HUES48 (cell line): ENCODE results near the gene LNX1.

Source experiments
- H3K27ac ChIP-seq: one replicate; pipeline ENCODE4 v1.7.0; 2013; ENCODE audit warnings: low read depth, low read length, inconsistent platforms
- H3K27me3 ChIP-seq: 2 replicates; pipeline ENCODE4 v1.6.1; 2013; ENCODE audit warnings: mild to moderate bottlenecking, low read length; ENCODE audit not compliant: control insufficient read depth, insufficient read depth
- H3K36me3 ChIP-seq: 2 replicates; pipeline ENCODE4 v1.6.1; 2013; ENCODE audit warnings: low read length; ENCODE audit not compliant: control insufficient read depth, insufficient read depth
- H3K4me1 ChIP-seq: 2 replicates; pipeline ENCODE4 v1.6.1; 2013; ENCODE audit warnings: mild to moderate bottlenecking, low read length; ENCODE audit not compliant: control insufficient read depth, insufficient read depth
- H3K4me3 ChIP-seq: 2 replicates; pipeline ENCODE4 v1.5.1; 2013; ENCODE audit warnings: mild to moderate bottlenecking, low read depth, low read length
- H3K9ac ChIP-seq: 2 replicates; pipeline ENCODE4 v1.6.1; 2013; ENCODE audit warnings: mild to moderate bottlenecking, low read depth, low read length, moderate library complexity
- H3K9me3 ChIP-seq: 2 replicates; pipeline ENCODE4 v1.6.1; 2013; ENCODE audit warnings: low read length; ENCODE audit not compliant: control insufficient read depth, insufficient read depth

The LNX1 gene

DNA sequence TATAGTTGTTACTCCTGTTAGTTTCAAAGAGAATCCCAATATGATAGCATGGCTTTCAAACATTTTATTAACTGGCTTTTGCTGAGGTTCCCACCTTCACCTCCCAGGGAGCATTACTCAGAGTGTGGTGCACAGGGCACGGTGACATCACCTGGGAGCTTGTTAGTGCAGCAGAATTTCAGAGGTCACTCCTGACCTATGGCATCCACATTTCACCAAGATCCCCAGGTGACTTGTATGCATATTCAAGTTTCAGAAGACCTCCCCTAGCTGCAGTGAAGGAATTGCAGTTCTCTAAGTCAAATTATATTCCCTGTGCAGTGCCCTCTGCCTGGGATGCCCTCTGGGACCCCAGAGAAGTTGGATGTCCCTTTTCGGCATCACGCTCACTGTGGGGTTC lies 29.7 kb upstream of the LNX1 start:
- Histone ChIP-seq H3K27me3 (no peaks in the 10 kb centered on the region), H3K9ac (no peak overlapping the region), H3K27ac (no peak overlapping the region), H3K4me3 (no peak overlapping the region), H3K9me3 (no peaks in the 10 kb centered on the region), H3K4me1 (no peaks in the 10 kb centered on the region), H3K36me3 (no peaks in the 10 kb centered on the region)

DNA sequence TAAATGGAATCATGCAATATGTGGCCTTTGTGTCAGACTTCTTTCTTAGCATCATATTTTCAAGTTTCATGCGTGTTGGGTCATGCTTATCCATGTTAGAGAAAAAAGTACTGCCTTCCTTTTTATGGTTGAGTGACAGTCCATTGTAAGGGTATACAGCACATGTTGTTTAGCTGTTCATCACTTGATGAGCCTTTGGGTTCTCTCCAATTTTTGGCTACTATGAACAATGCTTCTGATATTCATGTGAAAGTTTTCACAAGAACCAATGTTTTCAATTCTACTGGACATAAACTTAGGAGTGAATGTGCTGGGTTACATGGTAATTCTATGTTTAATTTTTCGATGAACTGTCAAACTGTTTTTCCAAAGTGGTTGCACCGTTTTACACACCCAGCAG lies 28.1 kb upstream of the LNX1 start:
- H3K36me3 ChIP-seq, result no peaks in the 10 kb centered on the region
- no peaks in the 10 kb centered on the region for H3K27me3 ChIP-seq
- H3K4me1 ChIP-seq, result no peaks in the 10 kb centered on the region
- no peak overlapping the region for H3K9ac ChIP-seq
- no peak overlapping the region for H3K4me3 ChIP-seq
- H3K27ac ChIP-seq, result no peak overlapping the region
- H3K9me3 ChIP-seq, result no peaks in the 10 kb centered on the region

DNA sequence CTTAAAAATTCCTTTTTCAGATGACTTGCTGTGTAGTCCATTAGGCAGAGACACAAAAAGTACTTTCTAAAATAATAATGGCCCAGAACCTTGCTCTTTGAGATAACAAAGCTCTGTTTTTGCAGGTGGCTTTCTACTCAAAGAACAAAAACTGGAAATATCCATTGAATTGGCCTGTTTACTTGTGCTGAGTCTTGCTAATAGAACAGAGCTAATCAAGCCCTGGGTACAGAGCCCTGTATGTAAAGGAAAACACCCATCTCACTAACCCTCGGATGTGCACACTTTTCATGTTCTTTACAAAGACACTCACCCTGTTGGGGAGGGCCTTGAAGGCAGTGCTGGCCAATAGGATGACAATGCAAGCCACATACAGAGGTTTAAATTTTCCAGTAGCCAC lies 27.0 kb upstream of the LNX1 start:
- no peak overlapping the region for H3K9ac ChIP-seq
- H3K4me3 ChIP-seq, result no peak overlapping the region
- no peaks in the 10 kb centered on the region for H3K9me3 ChIP-seq
- H3K27ac ChIP-seq, result no peak overlapping the region
- H3K36me3 ChIP-seq, result no peaks in the 10 kb centered on the region
- no peaks in the 10 kb centered on the region for H3K4me1 ChIP-seq
- no peaks in the 10 kb centered on the region for H3K27me3 ChIP-seq

DNA sequence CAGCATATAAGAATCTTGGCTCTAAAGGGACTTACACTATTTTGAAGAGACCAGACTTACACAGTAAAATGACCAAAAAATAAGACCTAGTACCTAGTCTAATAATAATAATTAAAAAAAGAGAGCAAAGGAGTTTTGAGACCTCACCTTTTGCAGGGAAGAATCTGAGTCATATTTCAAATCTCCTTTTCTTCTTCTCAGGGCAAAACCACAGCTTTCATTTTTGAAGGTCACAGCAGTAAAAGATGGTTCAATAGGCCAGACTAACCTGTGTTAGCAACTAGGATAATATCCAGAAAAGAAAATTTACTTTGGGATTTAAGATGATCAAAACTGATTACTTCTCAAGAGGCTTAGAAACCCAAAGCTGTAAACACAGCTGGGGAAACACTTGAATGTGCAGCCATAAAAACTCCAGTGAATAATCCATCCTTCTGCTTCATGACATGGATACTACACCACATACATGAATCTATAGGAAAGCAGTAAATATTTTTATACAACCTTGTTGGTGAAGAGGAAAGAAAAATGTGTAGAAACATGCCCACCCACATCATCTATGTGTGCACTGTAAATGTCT lies 25.9 kb upstream of the LNX1 start:
- H3K4me3 ChIP-seq, result no peak overlapping the region
- H3K9me3 ChIP-seq, result no peaks in the 10 kb centered on the region
- H3K9ac ChIP-seq, result no peak overlapping the region
- no peaks in the 10 kb centered on the region for H3K27me3 ChIP-seq
- no peaks in the 10 kb centered on the region for H3K4me1 ChIP-seq
- H3K27ac ChIP-seq, result no peak overlapping the region
- no peaks in the 10 kb centered on the region for H3K36me3 ChIP-seq

DNA sequence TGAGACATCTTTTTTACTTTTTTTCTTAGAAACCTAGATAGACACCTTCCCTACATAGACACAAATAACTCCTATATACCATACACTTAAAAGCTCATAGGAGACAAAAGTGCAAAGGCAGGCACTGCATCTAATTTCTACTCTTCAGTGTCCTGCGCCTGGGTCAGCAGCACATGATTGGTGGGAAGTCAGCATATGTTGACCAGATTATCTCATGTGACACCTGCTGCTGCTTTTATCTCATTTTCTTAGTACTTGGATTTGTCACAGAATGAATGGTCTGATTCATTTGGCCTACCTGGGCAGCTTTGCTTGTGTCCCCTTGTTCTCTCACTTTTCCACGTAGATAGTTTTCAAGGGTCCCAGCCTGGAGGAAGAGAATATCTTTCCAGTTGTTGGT lies 24.9 kb upstream of the LNX1 start:
- Histone ChIP-seq H3K27me3 (no peaks in the 10 kb centered on the region), H3K27ac (no peak overlapping the region), H3K9me3 (no peaks in the 10 kb centered on the region), H3K36me3 (no peaks in the 10 kb centered on the region), H3K4me1 (no peaks in the 10 kb centered on the region), H3K4me3 (no peak overlapping the region), H3K9ac (no peak overlapping the region)

DNA sequence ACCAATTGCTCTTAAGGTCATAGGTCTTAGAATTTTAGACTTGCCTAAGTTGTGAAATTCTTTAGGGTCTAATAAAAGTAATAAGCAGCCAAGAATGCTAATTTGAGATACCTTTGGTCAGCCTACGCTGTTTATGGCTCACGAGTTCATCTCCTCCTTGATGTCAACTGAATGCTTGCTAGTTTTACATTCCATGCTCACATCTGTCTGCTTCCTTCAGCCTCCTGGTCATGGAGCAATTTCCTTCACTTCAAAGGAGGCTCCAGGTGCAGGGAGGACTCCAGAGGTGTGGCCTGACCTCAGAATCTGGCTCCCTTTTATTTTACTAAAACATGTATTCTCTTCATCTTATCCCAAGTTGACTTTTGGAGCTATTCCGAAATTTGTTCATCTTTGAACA lies 23.3 kb upstream of the LNX1 start:
- no peaks in the 10 kb centered on the region for H3K4me1 ChIP-seq
- no peak overlapping the region for H3K4me3 ChIP-seq
- no peaks in the 10 kb centered on the region for H3K27me3 ChIP-seq
- H3K9ac ChIP-seq, result no peak overlapping the region
- H3K9me3 ChIP-seq, result no peaks in the 10 kb centered on the region
- H3K27ac ChIP-seq, result no peak overlapping the region
- H3K36me3 ChIP-seq, result no peaks in the 10 kb centered on the region

DNA sequence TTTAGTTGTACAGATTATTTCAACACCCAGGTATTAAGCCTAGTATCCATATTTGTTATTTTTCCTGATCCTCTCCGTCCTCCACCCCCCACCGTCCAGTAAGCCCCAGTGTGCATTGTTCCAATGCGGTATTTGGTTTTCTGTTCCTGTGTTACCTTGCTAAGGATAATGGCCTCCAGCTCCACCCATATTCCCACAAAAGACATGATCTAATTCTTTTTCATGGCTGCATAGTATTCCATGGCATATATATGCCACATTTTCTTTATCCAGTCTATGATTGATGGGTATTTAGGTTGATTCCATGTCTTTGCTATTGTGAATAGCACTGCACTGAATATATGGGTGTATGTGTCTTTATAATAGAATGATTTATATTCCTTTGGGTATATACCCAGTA lies 22.1 kb upstream of the LNX1 start:
- H3K9ac ChIP-seq, result no peak overlapping the region
- H3K9me3 ChIP-seq, result no peaks in the 10 kb centered on the region
- H3K4me1 ChIP-seq, result no peaks in the 10 kb centered on the region
- no peaks in the 10 kb centered on the region for H3K36me3 ChIP-seq
- no peak overlapping the region for H3K27ac ChIP-seq
- H3K27me3 ChIP-seq, result no peaks in the 10 kb centered on the region
- H3K4me3 ChIP-seq, result no peak overlapping the region

DNA sequence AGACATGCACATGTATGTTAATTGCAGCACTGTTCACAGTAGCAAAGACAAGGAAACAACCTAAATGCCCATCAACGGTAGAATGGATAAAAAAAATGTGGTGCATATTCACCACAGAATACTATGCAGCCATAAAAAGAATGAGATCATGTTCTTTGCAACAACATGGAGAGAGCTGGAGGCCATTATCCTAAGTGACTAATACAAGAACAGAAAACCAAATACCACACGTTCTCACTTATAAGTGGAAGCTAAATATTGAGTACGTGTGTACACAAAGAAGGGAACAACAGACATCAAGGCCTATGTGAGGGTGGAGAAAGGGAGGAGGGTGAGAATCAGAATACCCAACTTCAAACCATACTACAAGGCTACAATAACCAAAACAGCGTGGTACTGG lies 17.4 kb upstream of the LNX1 start:
- Histone ChIP-seq H3K27ac (no peak overlapping the region), H3K9ac (no peak overlapping the region), H3K9me3 (no peaks in the 10 kb centered on the region), H3K4me1 (no peaks in the 10 kb centered on the region), H3K4me3 (no peak overlapping the region), H3K27me3 (no peaks in the 10 kb centered on the region), H3K36me3 (no peaks in the 10 kb centered on the region)

DNA sequence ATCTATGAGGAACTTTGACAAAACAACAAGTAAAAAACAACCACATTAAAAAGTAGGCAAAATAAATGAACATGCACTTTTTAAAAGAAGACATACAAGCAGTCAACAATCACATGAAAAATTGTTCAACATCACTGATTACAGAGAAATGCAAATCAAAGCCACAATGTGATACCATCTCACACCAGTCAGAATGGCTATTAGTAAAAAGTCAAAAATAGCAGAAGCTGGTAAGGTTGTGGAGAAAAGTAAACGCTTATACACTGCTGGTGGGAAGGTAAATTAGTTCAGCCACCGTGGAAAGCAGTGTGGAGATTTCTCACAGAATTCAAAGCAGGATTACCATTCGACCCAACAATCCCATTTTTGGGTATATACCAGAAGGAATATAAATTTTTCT lies 17.0 kb upstream of the LNX1 start:
- Histone ChIP-seq H3K27me3 (no peaks in the 10 kb centered on the region), H3K9me3 (no peaks in the 10 kb centered on the region), H3K27ac (no peak overlapping the region), H3K9ac (no peak overlapping the region), H3K36me3 (no peaks in the 10 kb centered on the region), H3K4me1 (no peaks in the 10 kb centered on the region), H3K4me3 (no peak overlapping the region)

DNA sequence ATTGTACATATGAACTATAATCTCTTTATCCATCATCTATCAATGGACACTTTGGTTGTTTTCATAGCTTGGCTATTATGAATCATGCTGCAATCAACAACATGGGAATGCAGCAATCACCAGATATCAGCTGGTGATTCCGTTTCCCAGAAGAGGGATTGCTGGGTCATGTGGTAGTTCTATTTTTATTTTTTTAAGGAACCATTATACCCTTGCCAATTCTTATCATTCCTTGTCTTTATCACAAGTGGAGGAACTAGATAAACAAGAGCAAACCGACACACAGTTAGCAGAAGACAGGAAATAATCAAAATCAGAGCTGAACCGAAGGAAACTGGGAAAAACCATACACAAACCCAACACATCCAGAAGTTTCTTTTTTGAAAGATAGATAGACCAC lies 14.5 kb upstream of the LNX1 start:
- H3K4me1 ChIP-seq, result no peaks in the 10 kb centered on the region
- no peaks in the 10 kb centered on the region for H3K36me3 ChIP-seq
- H3K27ac ChIP-seq, result no peak overlapping the region
- H3K27me3 ChIP-seq, result no peaks in the 10 kb centered on the region
- no peaks in the 10 kb centered on the region for H3K9me3 ChIP-seq
- H3K9ac ChIP-seq, result no peak overlapping the region
- H3K4me3 ChIP-seq, result no peak overlapping the region

DNA sequence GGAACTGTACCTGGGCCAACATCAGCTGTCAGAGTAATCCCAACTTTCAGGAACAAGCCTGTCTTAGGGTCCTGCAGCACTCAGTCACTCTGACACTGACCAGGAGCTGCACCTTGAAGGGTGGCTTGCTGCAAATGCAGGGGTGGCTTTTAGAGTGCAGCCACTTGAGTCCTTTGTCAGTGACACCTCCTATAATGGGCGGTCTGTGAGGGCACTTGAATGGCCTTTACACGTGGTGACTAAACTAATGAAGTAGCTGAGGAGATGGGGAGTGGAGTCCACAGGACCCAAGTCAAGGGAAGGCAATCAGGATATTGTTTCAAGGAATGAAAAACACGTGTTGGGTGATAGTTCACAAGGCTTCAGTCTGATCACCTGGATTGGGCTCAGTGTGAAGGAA lies 11.1 kb upstream of the LNX1 start:
- Histone ChIP-seq H3K4me1 (no peaks in the 10 kb centered on the region), H3K9ac (no peak overlapping the region), H3K27me3 (no peaks in the 10 kb centered on the region), H3K4me3 (no peak overlapping the region), H3K27ac (no peak overlapping the region), H3K36me3 (no peaks in the 10 kb centered on the region), H3K9me3 (no peaks in the 10 kb centered on the region)

DNA sequence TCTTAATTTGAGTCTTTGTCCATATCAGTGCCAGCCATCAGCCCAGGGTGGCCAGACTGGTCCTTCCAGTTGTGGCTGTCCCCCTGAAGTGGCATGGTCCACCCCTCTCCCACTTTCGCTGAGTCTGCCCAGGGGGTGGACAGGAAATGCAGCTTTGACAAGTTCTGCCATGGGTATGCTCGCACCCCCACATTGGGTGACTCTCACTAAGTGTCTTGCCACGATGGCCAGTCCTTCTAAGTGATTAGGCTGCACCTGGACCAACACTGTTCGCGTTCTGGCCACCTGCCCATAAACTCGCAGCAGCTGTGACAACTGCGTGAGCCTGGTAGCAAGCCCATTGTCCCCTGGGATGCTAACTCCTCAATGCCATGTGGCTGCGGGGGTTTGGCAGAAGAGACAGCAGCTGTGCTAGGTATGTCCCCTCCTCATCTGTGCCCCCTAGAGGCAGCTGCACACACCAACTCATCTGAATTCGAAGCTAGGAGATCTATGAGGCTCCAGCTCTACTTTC lies 10.0 kb upstream of the LNX1 start:
- Histone ChIP-seq H3K4me3 (no peak overlapping the region), H3K36me3 (no peaks in the 10 kb centered on the region), H3K9ac (no peak overlapping the region), H3K27me3 (no peaks in the 10 kb centered on the region), H3K4me1 (0 out of 2 replicates have a peak, but pooled peaks cover 7% of the 10 kb centered on the region), H3K9me3 (no peaks in the 10 kb centered on the region), H3K27ac (no peak overlapping the region)
